ENCODE measurements around the gene PEF1.

DNA sequence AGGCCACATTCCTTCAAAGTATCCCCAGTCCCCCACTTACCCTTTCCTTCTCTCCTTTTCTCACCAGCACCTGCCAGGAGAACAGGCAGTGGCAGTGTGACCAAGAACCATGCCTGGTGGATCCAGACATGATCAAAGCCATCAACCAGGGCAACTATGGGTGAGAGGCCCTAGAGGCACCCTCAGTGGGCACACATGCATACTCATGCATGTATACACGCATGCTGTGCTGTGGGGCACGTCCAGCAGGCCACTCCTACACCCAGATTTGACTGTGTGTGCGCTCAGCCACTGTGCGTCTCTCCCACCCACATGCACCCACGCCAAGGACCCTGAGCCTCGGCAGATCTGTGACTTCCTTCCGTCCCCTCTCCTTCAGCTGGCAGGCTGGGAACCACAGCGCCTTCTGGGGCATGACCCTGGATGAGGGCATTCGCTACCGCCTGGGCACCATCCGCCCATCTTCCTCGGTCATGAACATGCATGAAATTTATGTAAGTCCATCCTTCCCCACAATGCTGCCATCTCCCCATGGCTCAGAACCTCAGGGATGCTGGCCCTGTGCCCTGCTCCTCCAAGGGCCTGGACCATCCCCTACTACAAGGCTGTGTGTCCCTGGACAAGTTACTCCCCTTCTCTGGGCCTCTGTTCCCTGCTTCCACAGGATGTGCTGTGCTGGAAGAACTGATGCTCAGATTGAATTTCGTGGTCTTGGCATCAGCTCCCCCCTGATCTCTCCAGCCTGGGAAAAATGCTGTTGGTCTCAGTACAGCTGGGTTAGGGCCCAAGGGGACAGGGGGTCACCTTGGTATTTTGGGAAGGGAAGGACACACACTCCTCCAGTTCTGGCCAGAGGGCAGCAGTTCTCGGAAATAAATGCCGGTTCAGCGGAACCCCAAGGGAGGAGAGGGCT is 61.3 kb downstream of the PEF1 start:
- TF ChIP-seq, protein P1, sequence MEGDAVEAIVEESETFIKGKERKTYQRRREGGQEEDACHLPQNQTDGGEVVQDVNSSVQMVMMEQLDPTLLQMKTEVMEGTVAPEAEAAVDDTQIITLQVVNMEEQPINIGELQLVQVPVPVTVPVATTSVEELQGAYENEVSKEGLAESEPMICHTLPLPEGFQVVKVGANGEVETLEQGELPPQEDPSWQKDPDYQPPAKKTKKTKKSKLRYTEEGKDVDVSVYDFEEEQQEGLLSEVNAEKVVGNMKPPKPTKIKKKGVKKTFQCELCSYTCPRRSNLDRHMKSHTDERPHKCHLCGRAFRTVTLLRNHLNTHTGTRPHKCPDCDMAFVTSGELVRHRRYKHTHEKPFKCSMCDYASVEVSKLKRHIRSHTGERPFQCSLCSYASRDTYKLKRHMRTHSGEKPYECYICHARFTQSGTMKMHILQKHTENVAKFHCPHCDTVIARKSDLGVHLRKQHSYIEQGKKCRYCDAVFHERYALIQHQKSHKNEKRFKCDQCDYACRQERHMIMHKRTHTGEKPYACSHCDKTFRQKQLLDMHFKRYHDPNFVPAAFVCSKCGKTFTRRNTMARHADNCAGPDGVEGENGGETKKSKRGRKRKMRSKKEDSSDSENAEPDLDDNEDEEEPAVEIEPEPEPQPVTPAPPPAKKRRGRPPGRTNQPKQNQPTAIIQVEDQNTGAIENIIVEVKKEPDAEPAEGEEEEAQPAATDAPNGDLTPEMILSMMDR (conservative IDR thresholded peaks at IDR 0.05; ENCODE audit: low read depth, low read length) = no peak
- TF ChIP-seq EZH2phosphoT487 (IDR thresholded peaks at IDR 0.05; ENCODE audit: borderline replicate concordance, low read length) = no peak
- no peak for TF ChIP-seq EZH2 (IDR thresholded peaks at IDR 0.05; ENCODE audit: low read length, unreplicated experiment)
